NK-92 (cell line): ENCODE results near the gene CATSPERZ.

Experiments
- DNase-seq: peaks from one replicate; lab custom pipeline; 2025; ENCODE audit not compliant: unreplicated experiment; lab: John Stamatoyannopoulos, UW

The CATSPERZ gene, protein sequence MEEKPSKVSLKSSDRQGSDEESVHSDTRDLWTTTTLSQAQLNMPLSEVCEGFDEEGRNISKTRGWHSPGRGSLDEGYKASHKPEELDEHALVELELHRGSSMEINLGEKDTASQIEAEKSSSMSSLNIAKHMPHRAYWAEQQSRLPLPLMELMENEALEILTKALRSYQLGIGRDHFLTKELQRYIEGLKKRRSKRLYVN

DNA sequence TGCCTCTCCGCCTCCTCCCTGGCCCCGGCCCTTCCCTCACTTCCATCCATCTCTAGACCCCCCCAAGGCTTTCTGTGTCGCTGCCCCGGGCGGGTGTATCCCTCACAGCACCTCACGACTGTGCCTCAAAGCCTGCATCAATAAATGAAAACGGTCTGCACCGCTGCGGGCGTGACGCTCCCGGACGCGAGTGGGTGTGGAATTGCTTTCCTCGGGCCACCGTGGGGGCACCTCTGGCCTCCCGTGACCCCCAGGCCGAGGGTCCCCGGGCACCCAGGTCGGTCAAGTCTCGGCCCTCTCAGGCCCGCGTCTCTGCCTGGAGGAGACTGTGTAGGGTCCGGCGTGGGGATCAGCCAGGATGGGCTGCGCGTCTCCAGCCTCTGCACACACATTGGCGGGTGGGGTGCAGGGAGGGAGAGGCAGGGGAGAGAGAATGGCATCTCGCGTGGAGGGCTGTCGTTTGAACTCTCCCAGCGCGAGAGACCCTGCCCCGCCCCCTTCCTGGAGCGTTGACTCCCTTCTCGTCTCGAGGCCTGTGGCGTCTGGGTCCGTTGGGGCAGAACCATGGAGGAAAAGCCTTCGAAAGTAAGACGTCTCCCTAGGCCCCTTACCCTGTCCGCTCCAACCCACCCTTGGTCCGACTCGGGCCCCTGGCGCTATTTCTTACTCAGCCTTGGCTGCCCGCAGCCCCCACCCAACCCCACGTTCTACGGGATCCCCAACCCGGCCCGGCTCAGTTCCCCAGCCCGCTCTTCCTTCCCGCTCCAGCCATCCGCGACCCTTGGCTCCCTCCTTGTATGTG is at the start of gene CATSPERZ:
CATSPERZ (plus strand) TSS at position 512 of the 802 bp plus-strand sequence; CDS start at position 565, 53 bp downstream.
- no peak for DNase-seq

DNA sequence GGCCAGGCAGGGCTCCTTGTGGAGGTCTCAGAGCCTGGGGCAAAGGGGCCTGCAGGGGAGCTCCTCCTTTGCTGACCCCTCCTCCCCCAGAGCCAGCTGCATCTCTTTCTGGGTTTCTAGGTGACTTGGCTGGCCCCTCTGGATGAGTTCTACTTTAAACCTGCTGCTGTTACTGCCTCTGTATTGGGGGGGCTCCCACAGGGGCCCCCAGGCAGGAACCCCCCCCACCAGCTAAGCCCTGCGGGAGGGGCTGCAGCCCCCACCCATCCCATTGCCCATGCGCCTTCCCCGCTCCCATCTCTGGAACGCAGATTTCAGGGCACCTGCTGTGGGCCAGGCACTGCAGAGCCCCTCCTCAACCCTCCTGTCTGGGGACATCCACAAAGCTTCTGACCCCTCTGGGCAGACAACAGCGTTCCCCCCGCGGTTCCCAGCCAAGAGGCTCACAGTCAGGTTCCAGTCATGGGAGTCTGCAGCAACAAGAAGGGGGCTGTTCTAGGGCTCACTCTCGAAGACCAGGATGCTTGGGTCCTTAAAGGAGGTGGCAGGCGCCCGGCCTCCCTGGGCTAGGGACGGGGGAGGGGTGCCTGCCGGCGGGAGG is 49.6 kb upstream of the CATSPERZ start:
- no peak for DNase-seq

DNA sequence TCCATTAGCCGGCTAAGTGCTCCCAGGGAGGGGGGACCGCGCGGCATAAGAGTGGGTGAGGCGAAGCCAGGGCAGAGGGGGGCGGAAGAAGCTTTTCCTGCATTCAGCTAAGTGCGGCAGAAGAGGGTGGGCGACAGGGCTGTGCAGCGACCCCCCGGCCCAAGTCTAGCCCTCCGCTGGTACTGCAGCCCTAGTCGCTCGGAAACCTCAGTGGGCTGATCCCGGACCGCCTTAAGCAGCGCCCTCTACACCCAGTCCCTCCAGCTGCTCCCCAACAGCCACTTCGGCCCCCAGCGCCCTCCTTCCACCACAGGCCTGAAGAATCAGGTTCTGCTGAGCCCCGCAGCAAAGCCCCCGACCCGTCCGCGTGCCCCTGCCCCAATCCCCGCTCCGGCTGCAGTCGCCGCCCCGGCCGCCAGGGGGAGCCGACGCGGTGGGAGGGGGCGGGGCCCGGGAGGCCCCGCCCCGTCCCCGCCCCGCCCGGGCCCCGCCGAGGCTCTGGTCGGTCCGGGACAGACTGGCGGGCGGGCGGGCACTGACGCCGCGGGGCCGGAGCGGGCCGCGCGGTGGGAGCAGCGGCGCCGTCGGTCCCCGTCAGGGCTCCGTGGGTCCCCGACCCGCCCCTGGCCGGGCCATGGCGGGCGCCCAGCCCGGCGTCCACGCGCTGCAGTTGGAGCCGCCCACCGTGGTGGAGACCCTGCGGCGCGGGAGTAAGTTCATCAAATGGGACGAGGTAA is 49.0 kb upstream of the CATSPERZ start, which contains the start of gene PLCB3:
PLCB3 (plus strand) TSS at position 515 of the 737 bp plus-strand sequence; CDS start at position 635, 120 bp downstream.
- no peak for DNase-seq

DNA sequence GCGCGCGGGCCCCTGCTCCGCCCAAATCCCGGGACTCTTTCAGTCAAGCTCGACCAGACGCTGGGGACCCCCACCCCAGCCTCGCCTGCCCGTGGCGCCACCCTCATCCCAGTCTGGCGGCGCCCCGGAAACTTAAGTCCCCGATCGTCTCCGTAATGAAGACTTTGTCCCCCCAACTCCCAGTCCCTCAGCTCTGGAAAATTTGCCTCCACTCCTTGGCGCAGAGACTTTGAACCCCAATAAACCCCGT is 48.5 kb upstream of the CATSPERZ start:
- no peak for DNase-seq

- DNase-seq = no peak
Observed at GRCh38 chr11:64252003-64252872, 47.9 kb upstream of the CATSPERZ start.

GRCh38 chr11:64253043-64253442 is 47.1 kb upstream of the CATSPERZ start:
- no peak for DNase-seq

DNA sequence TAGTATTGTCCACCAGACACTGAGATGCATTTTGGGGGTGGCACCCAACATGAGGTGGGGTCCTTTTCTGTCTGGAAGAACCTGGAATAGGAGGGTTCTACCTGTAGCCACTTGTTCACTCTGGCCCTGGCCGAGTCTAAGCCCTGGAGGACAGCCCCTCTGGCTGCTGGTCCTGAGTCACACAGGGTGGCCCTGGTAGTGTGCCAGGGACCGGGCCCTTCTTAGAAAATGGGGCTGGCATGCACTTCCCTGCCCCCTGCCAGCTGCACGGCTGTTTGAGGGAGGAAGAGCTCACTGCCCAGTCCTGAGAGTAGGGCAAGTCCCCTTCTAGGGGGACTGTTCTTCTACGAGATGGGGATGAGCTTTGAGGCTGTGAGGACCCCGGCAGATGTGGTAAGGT is 46.7 kb upstream of the CATSPERZ start:
- DNase-seq = no peak

DNA sequence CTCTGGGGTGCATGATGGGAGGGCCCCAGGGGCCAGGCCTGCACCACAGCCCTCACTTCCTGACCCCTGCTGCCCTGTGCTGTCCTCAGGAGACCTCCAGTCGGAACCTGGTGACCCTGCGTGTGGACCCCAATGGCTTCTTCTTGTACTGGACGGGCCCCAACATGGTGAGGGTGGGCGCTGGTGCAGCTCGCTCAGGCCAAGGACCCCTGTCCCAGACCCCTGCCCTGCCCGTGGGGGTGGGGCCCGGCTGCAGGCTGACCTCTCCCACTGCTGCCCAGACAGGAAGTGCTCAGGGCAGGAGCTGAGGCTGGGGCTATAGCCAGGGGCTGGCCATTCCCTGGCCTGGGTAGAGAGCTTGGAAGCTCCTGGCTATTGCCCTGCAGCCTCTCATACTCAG is 45.8 kb upstream of the CATSPERZ start:
- DNase-seq = no peak

GRCh38 chr11:64255135-64256128 is 44.7 kb upstream of the CATSPERZ start:
- no peak for DNase-seq

- DNase-seq = no peak
Observed at GRCh38 chr11:64256300-64256699, 43.9 kb upstream of the CATSPERZ start.

GRCh38 chr11:64258356-64258755 is 41.8 kb upstream of the CATSPERZ start:
- DNase-seq = no peak

- no peak for DNase-seq
Observed at GRCh38 chr11:64258946-64259532, 41.1 kb upstream of the CATSPERZ start.

DNA sequence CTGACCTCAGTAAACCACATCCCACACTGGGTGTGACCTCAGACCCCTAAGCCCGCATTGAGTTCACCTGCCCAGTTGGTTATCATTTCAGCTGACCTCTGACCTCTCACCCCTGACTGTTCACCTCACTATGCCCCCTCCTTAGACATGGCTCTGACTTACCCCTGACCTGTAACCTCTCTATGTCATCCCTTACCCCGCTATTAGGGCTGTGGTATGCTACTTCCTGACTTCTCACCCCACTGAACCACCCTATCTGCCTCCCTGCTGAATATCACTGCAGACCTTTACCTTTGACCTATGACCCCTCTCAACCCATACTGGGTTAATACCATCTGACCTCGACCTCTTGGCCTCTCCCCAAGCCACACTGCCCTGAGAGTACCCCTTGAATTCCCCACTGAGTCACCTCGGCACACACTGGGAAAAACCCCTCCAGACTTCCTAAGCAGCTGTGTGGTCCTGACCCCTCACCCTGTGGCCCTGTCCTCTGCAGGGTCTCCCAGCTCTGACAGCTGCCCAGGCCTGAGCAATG is 40.6 kb upstream of the CATSPERZ start:
- DNase-seq = no peak

- no peak for DNase-seq
Observed at GRCh38 chr11:64260147-64260708, 39.9 kb upstream of the CATSPERZ start.

DNA sequence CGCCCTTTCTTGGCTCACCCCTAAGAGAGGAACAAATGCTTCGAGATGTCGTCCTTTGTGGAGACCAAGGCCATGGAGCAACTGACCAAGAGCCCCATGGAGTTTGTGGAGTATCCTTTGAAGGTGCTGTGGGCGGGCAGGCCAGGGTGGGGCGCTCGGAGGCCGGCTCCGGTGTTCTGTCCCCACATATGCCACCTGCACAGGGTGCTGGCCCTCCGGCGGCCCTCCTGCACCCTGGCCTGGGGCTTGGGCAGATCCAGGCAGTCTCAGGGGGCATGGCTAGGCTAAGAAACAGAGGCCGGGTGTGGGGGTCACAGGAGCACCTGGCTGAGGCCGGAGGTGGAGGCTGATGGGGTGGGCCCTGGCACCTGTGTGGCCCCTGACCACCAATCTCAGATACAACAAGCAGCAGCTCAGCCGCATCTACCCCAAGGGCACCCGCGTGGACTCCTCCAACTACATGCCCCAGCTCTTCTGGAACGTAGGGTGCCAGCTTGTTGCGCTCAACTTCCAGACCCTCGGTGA is 38.5 kb upstream of the CATSPERZ start:
- DNase-seq = no peak

- DNase-seq = no peak
Observed at GRCh38 chr11:64262271-64263002, 37.7 kb upstream of the CATSPERZ start.
